GM23338 (cell line): Measurements from ENCODE around the gene ERC1. TPM values are rescaled to one million over a fixed set of nuclear protein-coding genes. Genes with fewer than 3 reads are reported as not detected.

Source experiments
- ATAC-seq: fragments of 200-7000 bp; cut with Tn5 transposase; 3 replicates; pipeline ENCODE4 v1.9.1; 2020
- DNase-seq: peaks from one replicate; pipeline ENCODE4 v3.0.0-alpha.2; 2015; ENCODE audit warnings: low spot score
- H2AFZ ChIP-seq: fragments of 200-600 bp; sonication (generic); 2 replicates; pipeline ENCODE4 v1.8.0; 2016; ENCODE audit warnings: antibody characterized with exemption, mild to moderate bottlenecking, moderate library complexity
- H3F3A ChIP-seq: fragments of 200-600 bp; sonication (generic); replicated peaks from 2 replicates; pipeline ENCODE4 v1.8.0; 2017; ENCODE audit warnings: antibody characterized with exemption, mixed run types, low read depth
- H3K27ac ChIP-seq: fragments of 200-600 bp; sonication (generic); 2 replicates; pipeline ENCODE4 v1.6.1; 2016; ENCODE audit warnings: low read depth
- H3K27me3 ChIP-seq: fragments of 200-600 bp; sonication (generic); 2 replicates; pipeline ENCODE4 v1.8.0; 2016; ENCODE audit warnings: mild to moderate bottlenecking, mixed run types, moderate library complexity; ENCODE audit not compliant: insufficient read depth
- H3K36me3 ChIP-seq: fragments of 200-600 bp; sonication (generic); 2 replicates; pipeline ENCODE4 v1.8.0; 2016; ENCODE audit warnings: mild to moderate bottlenecking; ENCODE audit not compliant: insufficient read depth
- H3K4me1 ChIP-seq: fragments of 200-600 bp; sonication (generic); 2 replicates; pipeline ENCODE4 v1.8.0; 2016; ENCODE audit warnings: mild to moderate bottlenecking, moderate library complexity; ENCODE audit not compliant: insufficient read depth
- H3K4me2 ChIP-seq: fragments of 200-600 bp; sonication (generic); 2 replicates; pipeline ENCODE4 v1.7.1; 2017; ENCODE audit warnings: mixed run types
- H3K4me3 ChIP-seq: fragments of 200-600 bp; sonication (generic); 2 replicates; pipeline ENCODE4 v1.6.1; 2016; ENCODE audit warnings: mixed run types
- H3K79me2 ChIP-seq: fragments of 200-600 bp; sonication (generic); replicated peaks from 2 replicates; pipeline ENCODE4 v1.8.0; 2017; ENCODE audit warnings: mild to moderate bottlenecking; ENCODE audit not compliant: insufficient read depth
- H3K9me2 ChIP-seq: fragments of 200-600 bp; sonication (generic); 2 replicates; pipeline ENCODE4 v1.8.0; 2017; ENCODE audit not compliant: insufficient read depth
- H4K20me1 ChIP-seq: fragments of 200-600 bp; sonication (generic); replicated peaks from 2 replicates; pipeline ENCODE4 v1.8.0; 2017; ENCODE audit warnings: mild to moderate bottlenecking; ENCODE audit not compliant: insufficient read depth
- H3K27ac Mint-ChIP-seq: 2 replicates; pipeline ENCODE4 v1.8.0; 2020; ENCODE audit warnings: inconsistent platforms, mild to moderate bottlenecking, moderate library complexity, mixed read lengths
- H3K27me3 Mint-ChIP-seq: 3 replicates; pipeline ENCODE4 v1.8.0; 2022; ENCODE audit warnings: low read depth, mild to moderate bottlenecking, moderate library complexity, mixed read lengths, inconsistent platforms; ENCODE audit not compliant: insufficient read depth, poor library complexity
- H3K36me3 Mint-ChIP-seq: 3 replicates; pipeline ENCODE4 v1.8.0; 2021; ENCODE audit warnings: low read depth, mild to moderate bottlenecking, inconsistent platforms, moderate library complexity, mixed read lengths
- H3K4me1 Mint-ChIP-seq: 3 replicates; pipeline ENCODE4 v1.8.0; 2020; ENCODE audit warnings: mild to moderate bottlenecking, inconsistent platforms, mixed read lengths
- H3K4me3 Mint-ChIP-seq: 3 replicates; pipeline ENCODE4 v1.8.0; 2021; ENCODE audit warnings: moderate library complexity, mild to moderate bottlenecking, inconsistent platforms, mixed read lengths
- H3K9me3 Mint-ChIP-seq: 3 replicates; pipeline ENCODE4 v1.8.0; 2020; ENCODE audit warnings: moderate library complexity, mild to moderate bottlenecking, inconsistent platforms, mixed read lengths
- CREB1 ChIP-seq: fragments of 250-450 bp; sonication (Bioruptor Pico); IDR thresholded peaks from 2 replicates; pipeline ENCODE4 v1.5.0; 2020; ENCODE audit warnings: low read depth, mild to moderate bottlenecking, moderate library complexity
- CTCF ChIP-seq, 2 experiments: fragments of 200-600 bp in 1 of 2; sonication (generic) in 1 of 2; conservative IDR thresholded peaks; 2 replicates each; pipeline versions ENCODE4 v1.5.1 to v1.6.1; 2016 to 2017; ENCODE audit warnings: antibody characterized with exemption in 2 of 2, low read depth in 2 of 2, mild to moderate bottlenecking in 2 of 2, moderate library complexity in 1 of 2
- ETS1 ChIP-seq: IDR thresholded peaks from 2 replicates; pipeline ENCODE4 v1.6.1; 2016; ENCODE audit warnings: antibody characterized with exemption
- EZH2 ChIP-seq: fragments of 200-600 bp; sonication (generic); IDR thresholded peaks from one replicate; pipeline ENCODE4 v1.8.0; 2017; ENCODE audit warnings: antibody characterized with exemption, mild to moderate bottlenecking, low read depth; ENCODE audit not compliant: unreplicated experiment
- EZH2phosphoT487 ChIP-seq: fragments of 200-600 bp; sonication (generic); IDR thresholded peaks from one replicate; pipeline ENCODE4 v1.8.1; 2018; ENCODE audit warnings: antibody characterized with exemption; ENCODE audit not compliant: unreplicated experiment
- JUNB ChIP-seq: IDR thresholded peaks from one replicate; pipeline ENCODE4 v1.6.1; 2016; ENCODE audit warnings: antibody characterized with exemption; ENCODE audit not compliant: unreplicated experiment
- NANOG ChIP-seq: IDR thresholded peaks from 2 replicates; pipeline ENCODE4 v1.6.1; 2016; ENCODE audit warnings: antibody characterized with exemption, borderline replicate concordance
- REST ChIP-seq: IDR thresholded peaks from one replicate; pipeline ENCODE4 v1.6.1; 2018; ENCODE audit warnings: antibody characterized with exemption; ENCODE audit not compliant: unreplicated experiment
- STAT1 ChIP-seq: IDR thresholded peaks from one replicate; pipeline ENCODE4 v1.6.1; 2016; ENCODE audit warnings: antibody characterized with exemption; ENCODE audit not compliant: unreplicated experiment
- ZNF114 ChIP-seq: fragments of 250-450 bp; sonication (Bioruptor Pico); IDR thresholded peaks from 2 replicates; pipeline ENCODE4 v1.5.0; 2020; ENCODE audit warnings: mild to moderate bottlenecking, moderate library complexity
- ZNF331 ChIP-seq: fragments of 250-450 bp; sonication (Bioruptor Pico); IDR thresholded peaks from 2 replicates; pipeline ENCODE4 v1.5.0; 2020; ENCODE audit warnings: low read depth, mild to moderate bottlenecking, moderate library complexity
- polyA plus RNA-seq: library from polyadenylated mRNA; unstranded; fragments of >200 nt; fragmentation: Nextera tagmentation; extraction: Ambion mirVana; gene quantifications from 2 replicates; pipeline ENCODE4 v1.2.1, GENCODE V29; 2016
- total RNA-seq: library from RNA; depleted of rRNA; stranded (reverse); fragments of >200 nt; shearing (Covaris generic); gene quantifications from 2 replicates; pipeline ENCODE4 v1.2.3, GENCODE V29; 2014

Gene ERC1
- total and polyA plus RNA-seq, 2 experiments from 2014 or later: 28.1 to 35.3 TPM

DNA sequence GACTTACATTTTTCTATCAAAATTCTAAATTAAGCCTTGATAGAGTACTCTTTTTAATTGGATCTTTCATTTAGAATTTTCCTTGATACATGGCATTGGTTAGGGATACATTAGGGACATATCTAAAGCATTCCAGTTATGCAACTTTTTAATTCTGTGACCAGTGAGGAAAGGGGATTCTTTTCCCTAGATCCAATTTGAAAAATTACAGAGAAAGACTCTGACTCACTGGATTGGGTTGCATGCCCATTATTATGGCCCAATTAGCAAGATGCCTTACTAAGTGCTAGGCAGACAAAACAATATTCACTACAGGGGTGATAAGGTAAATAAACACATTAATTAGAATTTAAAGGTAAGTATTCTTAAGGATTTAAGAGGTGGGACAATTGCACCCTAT is 36.3 kb upstream of the ERC1 start:
- H3K27me3 ChIP-seq: no peaks in the 10 kb centered on the region
- DNase-seq (no peak), ATAC-seq (no peak)
- no peaks in the 10 kb centered on the region for H3K36me3 Mint-ChIP-seq
- no peak overlapping the region for H2AFZ ChIP-seq
- H3K9me2 ChIP-seq: no peaks in the 10 kb centered on the region
- H4K20me1 ChIP-seq: no peaks in the 10 kb centered on the region
- H3K27ac Mint-ChIP-seq: no peak overlapping the region
- H3K9me3 Mint-ChIP-seq: no peaks in the 10 kb centered on the region
- peaks cover 8% of the 10 kb centered on the region for H3K27me3 Mint-ChIP-seq
- no peaks in the 10 kb centered on the region for H3F3A ChIP-seq
- H3K4me1 Mint-ChIP-seq: no peaks in the 10 kb centered on the region; the same call in 2 of the 3 replicates
- H3K36me3 ChIP-seq: no peaks in the 10 kb centered on the region
- no peak overlapping the region for H3K4me2 ChIP-seq
- H3K79me2 ChIP-seq: no peaks in the 10 kb centered on the region
- no peak overlapping the region for H3K4me3 Mint-ChIP-seq
- H3K4me1 ChIP-seq: no peaks in the 10 kb centered on the region
- no peak overlapping the region for H3K4me3 ChIP-seq
- no peak for TF ChIP-seq CREB1
- TF ChIP-seq EZH2: no peak
- no peak for TF ChIP-seq STAT1
- no peak overlapping the region for H3K27ac ChIP-seq

GRCh38 chr12:955939-956338 is 35.1 kb upstream of the ERC1 start:
- Histone ChIP-seq H3K27ac (no peak overlapping the region), H3K4me3 (no peak overlapping the region), H3K27me3 (no peaks in the 10 kb centered on the region), H3K36me3 (no peaks in the 10 kb centered on the region), H3F3A (no peaks in the 10 kb centered on the region), H3K4me1 (no peaks in the 10 kb centered on the region), H4K20me1 (no peaks in the 10 kb centered on the region), H3K79me2 (no peaks in the 10 kb centered on the region), H3K9me2 (no peaks in the 10 kb centered on the region), H3K4me2 (no peak overlapping the region), H2AFZ (peak overlapping the region; percentile 52; the same call in 1 of the 2 replicates)
- Mint-ChIP-seq H3K4me1 (no peaks in the 10 kb centered on the region; the same call in 2 of the 3 replicates), H3K27me3 (peaks cover 5% of the 10 kb centered on the region), H3K4me3 (no peak overlapping the region), H3K27ac (no peak overlapping the region), H3K9me3 (no peaks in the 10 kb centered on the region), H3K36me3 (no peaks in the 10 kb centered on the region)
- DNase-seq (no peak), ATAC-seq (no peak)
- TF ChIP-seq ZNF331 (no peak), CREB1 (no peak), ZNF114 (CRISPR knock-in tag) (no peak), STAT1 (no peak), JUNB (no peak), CTCF (conservative IDR thresholded peaks at IDR 0.05; ENCODE audit: low read depth in 2 of 2) (no peak), REST (no peak), ETS1 (no peak), EZH2phosphoT487 (no peak), EZH2 (no peak), NANOG (no peak)
